H1 (cell line): ENCODE measurements around the gene WNT3A. TPM values are rescaled to one million over a fixed set of nuclear protein-coding genes. Genes with fewer than 3 reads are reported as not detected.

Experiments
- BACH1 ChIP-seq: IDR thresholded peaks from 2 replicates; pipeline ENCODE4 v1.6.1; 2012; ENCODE audit warnings: low read length, improper control_type of control experiment
- EZH2 ChIP-seq: fragments of 200-600 bp; sonication (generic); IDR thresholded peaks from 2 replicates; pipeline ENCODE4 v1.7.1; 2012; ENCODE audit warnings: low read depth, mild to moderate bottlenecking, moderate library complexity, low read length, inconsistent platforms; ENCODE audit not compliant: severe bottlenecking
- NANOG ChIP-seq: IDR thresholded peaks from 2 replicates; pipeline ENCODE4 v1.6.1; 2011; ENCODE audit warnings: low read length, low read depth, mild to moderate bottlenecking, inconsistent platforms; ENCODE audit not compliant: insufficient read depth, poor library complexity, severe bottlenecking
- polyA plus RNA-seq, 7 experiments: library from polyadenylated mRNA; depleted of rRNA in 3 of 7; stranded (reverse) in 5 of 7; unstranded in 2 of 7; fragments of >200 nt in 5 of 7; fragments of 200-250 nt in 2 of 7; gene quantifications; 1 replicate in 5 of 7; 2 replicates in 1 of 7; 4 replicates in 1 of 7; pipeline versions ENCODE4 v1.2.1 to v1.2.3, GENCODE V29; 2011 to 2013; ENCODE audit warnings: missing spikeins in 2 of 7, mixed read lengths in 2 of 7
- total RNA-seq: library from RNA; stranded (reverse); fragmentation: NEBNext Ultra II Directional; extraction: Animal tissue kit (Norgen Biotek cat#: 25700); gene quantifications from 2 replicates; pipeline ENCODE4 v1.2.1, GENCODE V29; 2021
- TF ChIP-seq, protein P1 (sequence below): IDR thresholded peaks from 2 replicates; pipeline ENCODE4 v1.6.1; 2012; ENCODE audit warnings: inconsistent platforms

Gene WNT3A
- total and polyA plus RNA-seq, 2 of the 8 experiments (the other 6 are each of a cell fraction or from before 2014, with no cell fraction given) = 0.08 to 0.19 TPM

DNA sequence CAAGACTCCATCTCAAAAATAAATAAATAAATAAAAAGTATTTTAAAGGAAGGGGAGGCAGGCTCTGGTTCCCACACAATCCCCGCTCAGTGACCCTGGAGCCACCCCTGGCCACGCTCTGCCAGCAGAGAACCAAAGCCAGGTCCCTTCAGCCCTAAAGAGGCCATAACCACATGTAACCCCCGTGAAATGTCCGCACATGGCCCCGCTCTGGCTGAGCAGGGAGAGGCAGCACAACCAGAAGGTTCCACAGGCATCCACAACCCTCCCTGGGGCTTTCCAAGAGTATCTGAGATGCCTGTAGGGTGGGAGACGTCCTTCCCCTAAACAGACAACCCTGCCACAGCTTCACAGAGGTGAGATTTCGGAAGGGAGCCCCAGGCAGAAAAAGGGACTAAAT lies 74.3 kb downstream of the WNT3A start (continued):
- no peak for TF ChIP-seq NANOG
- TF ChIP-seq, protein P1, sequence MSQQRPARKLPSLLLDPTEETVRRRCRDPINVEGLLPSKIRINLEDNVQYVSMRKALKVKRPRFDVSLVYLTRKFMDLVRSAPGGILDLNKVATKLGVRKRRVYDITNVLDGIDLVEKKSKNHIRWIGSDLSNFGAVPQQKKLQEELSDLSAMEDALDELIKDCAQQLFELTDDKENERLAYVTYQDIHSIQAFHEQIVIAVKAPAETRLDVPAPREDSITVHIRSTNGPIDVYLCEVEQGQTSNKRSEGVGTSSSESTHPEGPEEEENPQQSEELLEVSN = no peak
- no peak for TF ChIP-seq BACH1
- TF ChIP-seq EZH2 = no peak
